NCI-H187 treated with DMSO at 0.1 percent for 48 hours (cell line): Measurements from ENCODE around the gene RTP5.
"Not testable (repeated sequence)": the region's sequence is repeated elsewhere in the genome, so short reads cannot be mapped to it uniquely, and the experiment has no call there.

Source experiments
- DNase-seq: peaks from one replicate; lab custom pipeline; 2025; lab: John Stamatoyannopoulos, UW

The RTP5 gene

GRCh38 chr2:241870611-241871537 is 1.3 kb downstream of the RTP5 start:
- DNase-seq = no peak

- DNase-seq = no peak
Observed at GRCh38 chr2:241871538-241872312, 2.2 kb downstream of the RTP5 start.

GRCh38 chr2:241872313-241872642 is 2.7 kb downstream of the RTP5 start:
- no peak for DNase-seq

GRCh38 chr2:241873081-241873802 is 3.7 kb downstream of the RTP5 start:
- DNase-seq = no peak

- DNase-seq = no peak
Observed at GRCh38 chr2:241873803-241874110, 4.2 kb downstream of the RTP5 start.

- no peak for DNase-seq
Observed at GRCh38 chr2:241874277-241874925, 4.9 kb downstream of the RTP5 start.

- DNase-seq = not testable (repeated sequence)
Observed at GRCh38 chr2:241875754-241876527, 6.4 kb downstream of the RTP5 start.

GRCh38 chr2:241876528-241877196 is 7.1 kb downstream of the RTP5 start:
- DNase-seq = no peak

- DNase-seq = no peak
Observed at GRCh38 chr2:241877197-241877685, 7.7 kb downstream of the RTP5 start.

GRCh38 chr2:241877989-241878970 is 8.8 kb downstream of the RTP5 start:
- DNase-seq = no peak

GRCh38 chr2:241879326-241879725 is 9.8 kb downstream of the RTP5 start:
- no peak for DNase-seq

GRCh38 chr2:241880311-241881073 is 11.0 kb downstream of the RTP5 start:
- DNase-seq = no peak

- DNase-seq = no peak
Observed at GRCh38 chr2:241882091-241882625, 12.6 kb downstream of the RTP5 start.

GRCh38 chr2:241884951-241885290 is 15.4 kb downstream of the RTP5 start:
- no peak for DNase-seq

GRCh38 chr2:241885291-241885945 is 15.9 kb downstream of the RTP5 start:
- DNase-seq = no peak

GRCh38 chr2:241885946-241886643 is 16.6 kb downstream of the RTP5 start:
- no peak for DNase-seq

GRCh38 chr2:241886840-241887447 is 17.4 kb downstream of the RTP5 start:
- no peak for DNase-seq
